Measurements from ENCODE around the gene TSKS.

Gene TSKS

DNA sequence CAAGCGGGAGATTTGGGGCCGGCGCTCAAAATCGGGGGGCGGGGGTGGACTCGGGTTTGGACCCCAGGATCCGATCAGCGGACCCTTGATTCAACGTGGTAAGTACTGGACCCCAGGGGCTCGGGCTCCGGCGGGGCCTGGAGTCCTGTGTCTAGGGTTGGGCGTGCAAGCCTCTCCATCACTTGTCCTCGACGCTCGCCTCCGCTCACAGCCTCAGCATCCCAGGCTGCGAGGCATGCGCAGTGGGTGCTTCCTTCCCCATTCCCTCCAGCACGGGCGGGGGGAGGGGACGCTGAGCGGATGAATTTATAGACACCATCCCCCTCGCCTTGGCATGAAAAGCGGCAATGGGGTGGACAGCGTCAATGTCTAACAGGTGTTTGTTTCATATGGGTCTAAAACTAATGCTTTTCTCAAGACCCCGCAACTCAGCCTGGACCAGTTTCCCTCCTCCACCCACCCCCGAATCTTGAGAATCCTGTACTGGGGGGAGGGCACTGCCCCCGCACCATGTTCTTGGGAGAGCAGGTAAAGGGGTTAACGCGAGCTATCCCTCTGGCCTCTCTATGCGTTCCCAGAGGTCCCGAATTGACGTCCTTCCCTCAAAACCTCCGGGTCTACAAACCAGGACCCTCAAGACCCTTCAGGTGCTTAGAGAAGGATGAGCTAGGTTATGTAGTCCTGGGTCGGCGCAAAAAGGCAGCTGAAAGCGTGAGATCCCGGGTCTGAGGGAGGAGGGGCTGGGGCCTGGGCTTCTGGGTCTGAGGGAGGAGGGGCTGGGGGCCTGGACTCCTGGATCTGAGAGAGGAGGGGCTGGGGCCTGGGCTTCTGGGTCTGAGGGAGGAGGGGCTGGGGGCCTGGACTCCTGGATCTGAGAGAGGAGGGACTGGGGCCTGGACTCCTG is 71.6 kb downstream of the TSKS start:
- peaks cover 53% of the 10 kb centered on the region for H3K4me1 Mint-ChIP-seq
- H3K27me3 Mint-ChIP-seq: peaks cover 29% of the 10 kb centered on the region
- no peak for DNase-seq
- peak; percentile 52 for ATAC-seq
- H3K4me3 Mint-ChIP-seq: peak overlapping the region; percentile 84 to 90
- H3K9me3 Mint-ChIP-seq: no peaks in the 10 kb centered on the region
- H3K27ac Mint-ChIP-seq: no peak overlapping the region

DNA sequence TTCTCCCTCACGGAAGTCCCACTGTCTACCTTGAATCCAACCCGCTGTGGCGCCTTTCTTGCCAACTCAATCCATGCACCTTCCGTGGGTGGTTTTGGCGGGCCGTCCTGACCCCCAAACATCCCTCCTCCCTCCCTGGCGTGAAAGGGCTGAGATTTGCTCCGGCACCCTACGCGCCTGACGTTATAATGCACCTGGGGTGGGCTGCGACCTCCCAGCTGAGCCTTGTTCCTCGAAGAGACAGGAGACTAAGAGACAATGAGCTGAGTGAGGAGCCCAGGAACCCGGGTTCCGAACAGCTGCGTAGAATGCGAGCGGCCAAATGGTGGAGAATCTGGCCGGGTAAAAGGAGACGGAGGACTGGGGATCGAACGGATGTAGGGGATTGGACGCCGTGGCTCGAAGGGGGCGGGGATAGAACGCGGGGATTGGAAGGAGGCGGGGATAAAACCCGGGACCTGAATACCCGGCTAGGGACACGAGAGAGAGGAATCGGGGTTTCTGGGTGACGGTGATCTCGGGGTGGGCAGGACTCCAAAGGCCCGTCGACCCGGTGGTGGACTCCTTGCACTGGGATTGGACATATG is 72.4 kb downstream of the TSKS start, which contains the start of gene CPT1C:
Gene CPT1C (plus strand): TSS at position 461 of the 587 bp plus-strand sequence. CDS start 1,137 bp downstream, outside the sequence.
- H3K4me3 Mint-ChIP-seq: peak within 1 kb of the TSS; percentile 84 to 90
- H3K27ac Mint-ChIP-seq: peak within 1 kb of the TSS; percentile 75 to 90
- H3K9me3 Mint-ChIP-seq: no peaks in the 10 kb centered on the region
- peaks cover 29% of the 10 kb centered on the region for H3K27me3 Mint-ChIP-seq
- ATAC-seq (peak; percentile 61), DNase-seq (peak; percentile 45 to 52)
- H3K4me1 Mint-ChIP-seq: peaks cover 56% of the 10 kb centered on the region

DNA sequence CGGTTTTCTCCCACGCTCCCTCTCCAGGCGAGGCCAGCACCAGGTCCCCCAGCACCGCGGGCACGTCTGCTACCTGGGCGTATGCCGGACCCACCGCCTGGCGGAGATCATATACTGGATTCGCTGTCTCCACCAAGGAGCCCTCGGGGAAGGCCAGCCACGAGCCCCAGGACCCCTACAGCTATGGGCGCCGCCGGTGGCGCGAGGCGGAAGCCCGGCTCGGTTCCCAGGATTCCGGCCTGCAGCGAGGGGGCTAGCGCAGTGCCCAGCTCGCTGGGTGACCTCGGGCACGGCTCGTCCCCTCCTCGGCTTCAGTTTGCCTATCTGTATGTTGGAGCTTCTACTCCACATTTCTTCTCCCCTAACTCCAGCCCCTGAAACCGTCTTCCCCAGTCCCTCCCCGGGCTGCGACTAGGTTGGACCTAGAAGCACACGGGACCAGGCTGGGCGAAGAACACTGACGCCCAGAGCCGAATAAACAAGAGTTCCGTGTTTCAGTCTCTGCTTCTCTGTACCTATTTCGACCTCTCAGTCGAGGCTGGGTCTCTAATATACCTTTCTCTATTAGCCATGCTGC is 72.9 kb downstream of the TSKS start:
- ATAC-seq (no peak), DNase-seq (no peak)
- Mint-ChIP-seq H3K4me1 (peaks cover 62% of the 10 kb centered on the region), H3K27ac (no peak overlapping the region), H3K4me3 (peak overlapping the region; percentile 84 to 90), H3K27me3 (peaks cover 29% of the 10 kb centered on the region), H3K9me3 (no peaks in the 10 kb centered on the region)
